Keratinocyte (primary cell): ENCODE data around the gene POM121L2.

Experiments used
- EZH2 ChIP-seq: IDR thresholded peaks from one replicate; pipeline ENCODE4 v1.6.1; 2012; ENCODE audit warnings: inconsistent platforms, mild to moderate bottlenecking, low read length, moderate library complexity
- TF ChIP-seq, protein P1 (sequence below), 3 experiments: IDR thresholded peaks in 1 of 3; conservative IDR thresholded peaks in 1 of 3; optimal IDR thresholded peaks in 1 of 3; 2 replicates in 2 of 3; 3 replicates in 1 of 3; pipeline versions ENCODE3 to v1.5.1; 2011; ENCODE audit warnings: low read length in 3 of 3, mild to moderate bottlenecking in 3 of 3, moderate library complexity in 2 of 3, control low read depth in 1 of 3, inconsistent platforms in 1 of 3; ENCODE audit not compliant: insufficient read depth in 2 of 3; ENCODE audit errors: extremely low read depth in 1 of 3

DNA sequence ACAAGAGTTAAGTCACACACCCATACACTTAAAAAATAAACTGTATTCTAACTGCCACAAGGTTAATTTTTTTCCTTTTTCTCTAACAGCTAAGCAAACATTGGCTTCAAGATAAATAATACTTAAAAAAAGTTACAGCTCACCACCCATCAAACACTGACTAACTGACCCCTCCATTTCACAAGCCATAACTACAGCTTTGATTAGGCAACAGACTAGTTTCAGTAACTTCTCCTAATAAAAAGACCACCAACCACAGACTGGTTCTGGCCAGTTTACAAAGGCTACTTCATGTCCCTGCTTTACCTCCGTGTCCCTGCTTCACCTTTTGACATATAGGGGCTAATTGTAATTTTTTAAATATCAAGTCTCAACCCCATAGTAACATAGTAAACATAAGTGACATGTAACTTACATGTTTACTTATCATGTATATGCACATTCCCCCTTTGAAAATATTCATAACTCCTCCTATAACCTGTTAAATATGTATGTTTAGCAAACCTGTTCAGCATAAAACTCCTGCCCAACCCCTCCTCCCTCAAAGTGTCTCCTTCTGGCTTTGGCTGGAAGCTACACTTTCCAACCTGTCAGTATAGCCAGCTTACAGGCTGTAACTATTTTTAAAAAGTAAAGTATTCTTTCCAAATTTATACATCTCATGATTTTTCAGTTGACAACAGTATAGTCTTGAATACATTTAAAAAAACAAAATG, 15.1 kb upstream of the POM121L2 start:
- TF ChIP-seq, protein P1, sequence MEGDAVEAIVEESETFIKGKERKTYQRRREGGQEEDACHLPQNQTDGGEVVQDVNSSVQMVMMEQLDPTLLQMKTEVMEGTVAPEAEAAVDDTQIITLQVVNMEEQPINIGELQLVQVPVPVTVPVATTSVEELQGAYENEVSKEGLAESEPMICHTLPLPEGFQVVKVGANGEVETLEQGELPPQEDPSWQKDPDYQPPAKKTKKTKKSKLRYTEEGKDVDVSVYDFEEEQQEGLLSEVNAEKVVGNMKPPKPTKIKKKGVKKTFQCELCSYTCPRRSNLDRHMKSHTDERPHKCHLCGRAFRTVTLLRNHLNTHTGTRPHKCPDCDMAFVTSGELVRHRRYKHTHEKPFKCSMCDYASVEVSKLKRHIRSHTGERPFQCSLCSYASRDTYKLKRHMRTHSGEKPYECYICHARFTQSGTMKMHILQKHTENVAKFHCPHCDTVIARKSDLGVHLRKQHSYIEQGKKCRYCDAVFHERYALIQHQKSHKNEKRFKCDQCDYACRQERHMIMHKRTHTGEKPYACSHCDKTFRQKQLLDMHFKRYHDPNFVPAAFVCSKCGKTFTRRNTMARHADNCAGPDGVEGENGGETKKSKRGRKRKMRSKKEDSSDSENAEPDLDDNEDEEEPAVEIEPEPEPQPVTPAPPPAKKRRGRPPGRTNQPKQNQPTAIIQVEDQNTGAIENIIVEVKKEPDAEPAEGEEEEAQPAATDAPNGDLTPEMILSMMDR (optimal IDR thresholded peaks at IDR 0.05 in 1 of 3, IDR thresholded peaks at IDR 0.05 in 1 of 3, conservative IDR thresholded peaks at IDR 0.05 in 1 of 3; ENCODE audit: extremely low read depth in 1 of 3, insufficient read depth in 2 of 3, low read length in 3 of 3), result no peak
- TF ChIP-seq EZH2, result no peak
